ENCODE data around the gene TESPA1. TPM values are rescaled to one million over a fixed set of nuclear protein-coding genes. Genes with fewer than 3 reads are reported as not detected.
A peak's percentile ranks its signal among the peaks of the same experiment; 100 is the strongest.

Gene TESPA1
- polyA plus RNA-seq, 1 donor from 2014 or later: not detected

DNA sequence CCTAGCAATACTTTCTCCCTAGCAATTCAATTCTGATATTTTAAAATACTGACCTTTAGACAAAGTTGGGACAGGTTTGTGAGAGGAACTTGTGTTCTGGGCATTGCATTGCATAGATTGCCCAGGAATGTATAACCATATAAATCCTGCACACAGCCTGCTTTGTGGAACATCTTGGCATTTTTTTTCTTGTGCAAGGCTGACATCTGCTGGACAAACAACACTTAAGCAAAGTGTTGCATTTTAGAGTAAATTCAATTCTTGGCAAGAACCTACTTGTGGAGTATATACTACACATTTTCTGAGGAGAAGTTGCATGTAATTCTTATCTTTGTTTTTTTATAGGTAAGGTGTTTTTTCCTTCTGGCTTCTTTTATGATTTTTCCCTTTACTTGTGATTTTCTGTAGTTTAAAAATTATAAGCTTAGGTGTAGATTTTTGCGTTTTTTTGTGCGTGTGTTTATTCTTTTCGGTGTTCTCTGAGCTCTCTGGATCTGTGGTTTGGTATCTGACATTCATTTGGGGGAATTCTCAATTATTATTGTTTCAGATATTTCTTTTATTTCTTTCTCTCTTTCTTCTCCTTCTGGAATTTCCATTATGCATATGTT lies 26.4 kb downstream of the TESPA1 start:
- H3K9ac ChIP-seq (ENCODE audit: low read length): no peak overlapping the region
- H3F3A ChIP-seq (ENCODE audit: insufficient read depth, low read length, poor library complexity, severe bottlenecking): no peaks in the 10 kb centered on the region
- TF ChIP-seq MXI1 (conservative IDR thresholded peaks at IDR 0.05; ENCODE audit: poor library complexity, severe bottlenecking): no peak
- no peak for TF ChIP-seq TAF1 (IDR thresholded peaks at IDR 0.05; ENCODE audit: low read depth)
- peak; percentile 99 for TF ChIP-seq SMC3 (conservative IDR thresholded peaks at IDR 0.05; ENCODE audit: poor library complexity)
- no peak for TF ChIP-seq EP300 (conservative IDR thresholded peaks at IDR 0.05; ENCODE audit: poor library complexity, severe bottlenecking)
- TF ChIP-seq RAD21 (conservative IDR thresholded peaks at IDR 0.05): peak; percentile 97
- TF ChIP-seq, protein P1, sequence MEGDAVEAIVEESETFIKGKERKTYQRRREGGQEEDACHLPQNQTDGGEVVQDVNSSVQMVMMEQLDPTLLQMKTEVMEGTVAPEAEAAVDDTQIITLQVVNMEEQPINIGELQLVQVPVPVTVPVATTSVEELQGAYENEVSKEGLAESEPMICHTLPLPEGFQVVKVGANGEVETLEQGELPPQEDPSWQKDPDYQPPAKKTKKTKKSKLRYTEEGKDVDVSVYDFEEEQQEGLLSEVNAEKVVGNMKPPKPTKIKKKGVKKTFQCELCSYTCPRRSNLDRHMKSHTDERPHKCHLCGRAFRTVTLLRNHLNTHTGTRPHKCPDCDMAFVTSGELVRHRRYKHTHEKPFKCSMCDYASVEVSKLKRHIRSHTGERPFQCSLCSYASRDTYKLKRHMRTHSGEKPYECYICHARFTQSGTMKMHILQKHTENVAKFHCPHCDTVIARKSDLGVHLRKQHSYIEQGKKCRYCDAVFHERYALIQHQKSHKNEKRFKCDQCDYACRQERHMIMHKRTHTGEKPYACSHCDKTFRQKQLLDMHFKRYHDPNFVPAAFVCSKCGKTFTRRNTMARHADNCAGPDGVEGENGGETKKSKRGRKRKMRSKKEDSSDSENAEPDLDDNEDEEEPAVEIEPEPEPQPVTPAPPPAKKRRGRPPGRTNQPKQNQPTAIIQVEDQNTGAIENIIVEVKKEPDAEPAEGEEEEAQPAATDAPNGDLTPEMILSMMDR (IDR thresholded peaks at IDR 0.05; ENCODE audit: poor library complexity, severe bottlenecking): peak; percentile 91
- TF ChIP-seq POLR2AphosphoS5 (IDR thresholded peaks at IDR 0.05): no peak
- no peak for TF ChIP-seq EZH2 (IDR thresholded peaks at IDR 0.05; ENCODE audit: borderline replicate concordance, insufficient read depth, low read length, poor library complexity, severe bottlenecking)
- no peak for TF ChIP-seq REST (IDR thresholded peaks at IDR 0.05; ENCODE audit: borderline replicate concordance)
- no peak overlapping the region for H2AFZ ChIP-seq (ENCODE audit: low read depth, low read length)
- no peak overlapping the region for H3K27ac ChIP-seq (ENCODE audit: low read length)
- no peaks in the 10 kb centered on the region for H3K36me3 ChIP-seq (ENCODE audit: insufficient read depth, low read length)
- H4K20me1 ChIP-seq (ENCODE audit: insufficient read depth): no peaks in the 10 kb centered on the region
- H3K4me3 ChIP-seq (ENCODE audit: low read length): no peak overlapping the region
- H3K4me2 ChIP-seq (ENCODE audit: low read length): no peak overlapping the region
- no peaks in the 10 kb centered on the region for H3K27me3 ChIP-seq (ENCODE audit: insufficient read depth, low read depth, low read length)
- no peaks in the 10 kb centered on the region for H3K9me3 ChIP-seq (ENCODE audit: low read length)
- no peaks in the 10 kb centered on the region for H3K9me2 ChIP-seq (ENCODE audit: insufficient read depth, low read length)
- no peaks in the 10 kb centered on the region for H3K79me2 ChIP-seq (replicated peaks; ENCODE audit: insufficient read depth, low read length)

DNA sequence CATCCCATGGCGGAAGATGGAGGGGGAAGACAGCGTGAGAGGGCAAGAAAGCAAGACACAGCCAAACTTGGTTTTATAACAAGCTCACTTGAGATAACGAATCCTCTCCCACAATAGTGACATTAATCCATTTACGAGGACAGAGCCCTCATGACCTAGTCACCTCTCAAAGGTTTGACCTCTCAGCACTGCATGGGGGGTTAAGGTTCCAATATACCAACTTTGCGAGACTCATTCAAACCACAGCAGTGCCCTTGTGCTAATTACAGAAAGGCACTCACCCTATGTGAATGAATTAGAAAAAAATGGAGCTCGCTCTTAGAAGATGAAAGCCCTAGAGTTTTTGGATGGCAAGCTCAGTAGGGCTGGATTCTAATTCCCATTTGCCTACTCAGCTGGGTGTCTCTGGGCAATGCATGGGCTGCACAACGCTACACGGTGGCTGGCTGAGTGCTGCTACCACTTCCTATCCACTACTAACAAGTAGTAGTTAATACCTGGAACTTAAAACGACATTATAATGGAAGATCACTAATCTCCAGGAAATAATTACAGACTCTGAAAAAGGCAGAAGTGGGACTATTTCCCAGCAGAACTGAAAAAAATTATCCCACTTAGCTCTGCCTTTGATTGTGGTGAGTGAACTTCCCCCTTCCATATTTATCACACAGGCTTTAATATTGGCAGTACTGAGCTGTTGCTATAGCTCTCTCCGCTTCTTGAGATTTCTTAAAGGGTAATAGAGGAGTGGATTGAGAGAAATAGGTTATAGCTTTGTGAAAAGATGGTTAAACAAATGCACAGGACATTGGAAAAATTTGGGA lies 27.5 kb downstream of the TESPA1 start:
- Histone ChIP-seq H2AFZ (ENCODE audit: low read depth, low read length) (no peak overlapping the region), H3K9ac (ENCODE audit: low read length) (no peak overlapping the region), H3K9me3 (ENCODE audit: low read length) (no peaks in the 10 kb centered on the region), H3F3A (ENCODE audit: insufficient read depth, low read length, poor library complexity, severe bottlenecking) (no peaks in the 10 kb centered on the region), H3K36me3 (ENCODE audit: insufficient read depth, low read length) (no peaks in the 10 kb centered on the region), H3K9me2 (ENCODE audit: insufficient read depth, low read length) (no peaks in the 10 kb centered on the region), H3K27me3 (ENCODE audit: insufficient read depth, low read depth, low read length) (no peaks in the 10 kb centered on the region), H3K79me2 (replicated peaks; ENCODE audit: insufficient read depth, low read length) (no peaks in the 10 kb centered on the region), H3K4me3 (ENCODE audit: low read length) (no peak overlapping the region), H3K27ac (ENCODE audit: low read length) (no peak overlapping the region), H3K4me2 (ENCODE audit: low read length) (no peak overlapping the region), H4K20me1 (ENCODE audit: insufficient read depth) (no peaks in the 10 kb centered on the region)
- no peak for TF ChIP-seq SMC3 (conservative IDR thresholded peaks at IDR 0.05; ENCODE audit: poor library complexity)
- no peak for TF ChIP-seq MXI1 (conservative IDR thresholded peaks at IDR 0.05; ENCODE audit: poor library complexity, severe bottlenecking)
- TF ChIP-seq, protein P1 (IDR thresholded peaks at IDR 0.05; ENCODE audit: poor library complexity, severe bottlenecking): no peak
- TF ChIP-seq EP300 (conservative IDR thresholded peaks at IDR 0.05; ENCODE audit: poor library complexity, severe bottlenecking): no peak
- TF ChIP-seq REST (IDR thresholded peaks at IDR 0.05; ENCODE audit: borderline replicate concordance): no peak
- no peak for TF ChIP-seq EZH2 (IDR thresholded peaks at IDR 0.05; ENCODE audit: borderline replicate concordance, insufficient read depth, low read length, poor library complexity, severe bottlenecking)
- TF ChIP-seq TAF1 (IDR thresholded peaks at IDR 0.05; ENCODE audit: low read depth): no peak
- TF ChIP-seq POLR2AphosphoS5 (IDR thresholded peaks at IDR 0.05): no peak
- TF ChIP-seq RAD21 (conservative IDR thresholded peaks at IDR 0.05): no peak

All from neural cell (in vitro differentiated cells).